GM12878 (cell line): ENCODE results near the gene CP. TPM values are rescaled to one million over a fixed set of nuclear protein-coding genes. Genes with fewer than 3 reads are reported as not detected.

Experiments
- ATAC-seq: fragments of 200-7000 bp; cut with Tn5 transposase; 3 replicates; pipeline ENCODE4 v1.9.1; 2020; ENCODE audit warnings: mild to moderate bottlenecking, moderate library complexity
- BruUV-seq: library from RNA; stranded (reverse); fragments of 400-500 nt; replicated peaks from 2 replicates; lab custom pipeline; 2021; lab: Mats Ljungman, UMichigan
- CTCF ChIA-PET: fragments of 300-600 bp; sonication (Branson Sonifier 250); formaldehyde crosslinking; extraction: SDS; loops from one replicate; lab custom pipeline; 2021; ENCODE audit warnings: inconsistent platforms; lab: Yijun Ruan, JAX
- POLR2A ChIA-PET: fragments of 350-600 bp; formaldehyde crosslinking; extraction: SDS; loops from one replicate; lab custom pipeline; 2021; ENCODE audit warnings: inconsistent platforms; lab: Charles Lee
- RAD21 ChIA-PET: fragments of 300-600 bp; sonication (Branson Sonifier 250); formaldehyde crosslinking; loops from one replicate; lab custom pipeline; 2023; ENCODE audit warnings: antibody characterized with exemption; ENCODE audit not compliant: unreplicated experiment; lab: Charles Lee
- SMC1A ChIA-PET: fragments of 300-600 bp; sonication (Branson Sonifier 250); formaldehyde crosslinking; loops from one replicate; lab custom pipeline; 2023; ENCODE audit not compliant: unreplicated experiment, uncharacterized antibody; lab: Charles Lee
- DNase-seq: peaks from one replicate; pipeline ENCODE4 v3.0.0-alpha.2; 2011; ENCODE audit warnings: low read depth, low spot score
- FAIRE-seq: peaks from 3 replicates; lab custom pipeline; 2011; peaks lifted over from hg19 to GRCh38; lab: Jason Lieb, UNC
- H2AFZ ChIP-seq: 2 replicates; pipeline ENCODE4 v1.6.0; 2011; ENCODE audit warnings: low read depth, low read length, control low read depth; ENCODE audit not compliant: control insufficient read depth
- H3K27ac ChIP-seq: 2 replicates; pipeline ENCODE4 v1.5.1; 2011; ENCODE audit warnings: control low read depth; ENCODE audit not compliant: control insufficient read depth, insufficient read depth
- H3K27me3 ChIP-seq, 2 experiments: replicated peaks in 1 of 2; 2 replicates each; pipeline versions ENCODE4 v1.6.0 to v1.6.1; 2011; ENCODE audit warnings: low read length in 1 of 2; ENCODE audit not compliant: control insufficient read depth in 2 of 2, insufficient read depth in 2 of 2
- H3K36me3 ChIP-seq, 2 experiments: 2 replicates each; pipeline ENCODE4 v1.5.1; 2011; ENCODE audit warnings: low read length in 1 of 2; ENCODE audit not compliant: control insufficient read depth in 2 of 2, insufficient read depth in 2 of 2
- H3K4me1 ChIP-seq: 2 replicates; pipeline ENCODE4 v1.6.1; 2011; ENCODE audit warnings: mild to moderate bottlenecking, low read length, moderate library complexity, mixed read lengths; ENCODE audit not compliant: control insufficient read depth, insufficient read depth
- H3K4me2 ChIP-seq: 2 replicates; pipeline ENCODE4 v1.6.0; 2011; ENCODE audit warnings: control low read depth; ENCODE audit not compliant: control insufficient read depth, insufficient read depth
- H3K4me3 ChIP-seq: fragments of 200-600 bp; sonication (generic); 2 replicates; pipeline ENCODE4 v1.5.1; 2016
- H3K79me2 ChIP-seq: 2 replicates; pipeline ENCODE4 v1.6.0; 2011; ENCODE audit warnings: low read length; ENCODE audit not compliant: control insufficient read depth, insufficient read depth
- H3K9ac ChIP-seq: 2 replicates; pipeline ENCODE4 v1.8.0; 2011; ENCODE audit warnings: low read length, control low read depth, mixed read lengths; ENCODE audit not compliant: control insufficient read depth, insufficient read depth
- H3K9me3 ChIP-seq: replicated peaks from 3 replicates; pipeline ENCODE4 v1.5.1; 2011; ENCODE audit warnings: mild to moderate bottlenecking, low read length; ENCODE audit not compliant: control insufficient read depth, insufficient read depth
- H4K20me1 ChIP-seq: 2 replicates; pipeline ENCODE4 v1.6.0; 2011; ENCODE audit not compliant: control insufficient read depth, insufficient read depth
- ASH2L ChIP-seq: fragments of 300-600, 200-600 bp; sonication (generic); IDR thresholded peaks from 2 replicates; pipeline ENCODE4 v1.6.1; 2017; ENCODE audit warnings: low read depth, mild to moderate bottlenecking, borderline replicate concordance
- ETV6 ChIP-seq, 2 experiments: fragments of 450-650 bp in 1 of 2; IDR thresholded peaks in 1 of 2; conservative IDR thresholded peaks in 1 of 2; 2 replicates each; pipeline ENCODE4 v1.6.1; 2014; ENCODE audit warnings: antibody characterized with exemption in 1 of 2, borderline replicate concordance in 1 of 2, low read depth in 1 of 2, mild to moderate bottlenecking in 1 of 2, moderate library complexity in 1 of 2
- FOXK2 ChIP-seq: fragments of 450-650 bp; IDR thresholded peaks from 2 replicates; pipeline ENCODE4 v1.6.1; 2017; ENCODE audit warnings: mild to moderate bottlenecking, moderate library complexity
- NR2C2 ChIP-seq: IDR thresholded peaks from 2 replicates; pipeline ENCODE4 v1.6.1; 2011; ENCODE audit warnings: borderline replicate concordance, low read depth; ENCODE audit not compliant: control insufficient read depth, insufficient read length
- RAD21 ChIP-seq: IDR thresholded peaks from 2 replicates; pipeline ENCODE4 v1.6.1; 2011; ENCODE audit warnings: mild to moderate bottlenecking, low read depth, low read length, moderate library complexity; ENCODE audit not compliant: insufficient read depth
- RB1 ChIP-seq: fragments of 450-650 bp; formaldehyde crosslinking; IDR thresholded peaks from 2 replicates; pipeline ENCODE4 v1.6.1; 2017; ENCODE audit warnings: mild to moderate bottlenecking, borderline replicate concordance
- RFX5 ChIP-seq: IDR thresholded peaks from 2 replicates; pipeline ENCODE4 v1.6.1; 2011; ENCODE audit warnings: low read depth, low read length, improper control_type of control experiment
- SREBF1 ChIP-seq: IDR thresholded peaks from 2 replicates; pipeline ENCODE4 v1.6.1; 2012; ENCODE audit warnings: mild to moderate bottlenecking, low read length
- SUZ12 ChIP-seq: fragments of 200-600 bp; sonication (generic); IDR thresholded peaks from one replicate; pipeline ENCODE4 v1.6.1; 2018; ENCODE audit warnings: antibody characterized with exemption, mild to moderate bottlenecking; ENCODE audit not compliant: unreplicated experiment
- YBX1 ChIP-seq: fragments of 450-650 bp; IDR thresholded peaks from 2 replicates; pipeline ENCODE4 v1.6.1; 2016; ENCODE audit warnings: antibody characterized with exemption
- ZNF274 ChIP-seq: IDR thresholded peaks from one replicate; pipeline ENCODE4 v1.8.0; 2011; ENCODE audit not compliant: insufficient read length, insufficient read depth
- WGBS: methylation state at CpG from one replicate; pipeline ENCODE4 v1.1.6; 2016; ENCODE audit warnings: low lambda C conversion rate; ENCODE audit not compliant: insufficient replicate concordance, insufficient coverage; ENCODE audit errors: missing lambda C conversion rate; 5-methylcytosine and 5-hydroxymethylcytosine counted together
- in situ Hi-C: fragments of 300-500 bp; cut with MboI; formaldehyde crosslinking; loops from 9 replicates; pipeline ENCODE4 v1.14.3; 2018; ENCODE audit warnings: mixed read lengths
- intact Hi-C: fragments of 100-400 bp; cut with micrococcal nuclease; formaldehyde crosslinking; loops from one replicate; pipeline ENCODE4 v1.14.2; 2022; ENCODE audit not compliant: unreplicated experiment
- polyA plus RNA-seq, 11 experiments: library from polyadenylated mRNA; depleted of rRNA in 4 of 11; unstranded in 6 of 11; stranded (reverse) in 5 of 11; fragments of >200 nt; fragmentation: Nextera tagmentation in 4 of 11; fragmentation: Illumina TruSeq in 1 of 11; extraction: Ambion mirVana in 4 of 11; extraction: Trizol in 1 of 11; gene quantifications; 1 replicate in 1 of 11; 2 replicates in 10 of 11; pipeline versions ENCODE4 v1.2.1 to v1.2.3, GENCODE V29; 2011 to 2016; ENCODE audit warnings: inconsistent platforms in 2 of 11, missing spikeins in 2 of 11, low read depth in 1 of 11
- total RNA-seq, 4 experiments: library from RNA; depleted of rRNA in 3 of 4; stranded (reverse); fragments of >200 nt in 3 of 4; fragmentation: Illumina TruSeq in 1 of 4; extraction: Trizol in 1 of 4; gene quantifications; 2 replicates each; pipeline versions ENCODE4 v1.2.1 to v1.2.3, GENCODE V29; 2013 to 2021
- TF ChIP-seq, protein P1 (sequence below): fragments of 450-650 bp; IDR thresholded peaks from 2 replicates; pipeline ENCODE4 v1.6.1; 2018; ENCODE audit warnings: mild to moderate bottlenecking, low read depth, moderate library complexity; ENCODE audit not compliant: partially characterized antibody
- TF ChIP-seq, protein P2 (sequence below): IDR thresholded peaks from 2 replicates; pipeline ENCODE4 v1.6.1; 2011; ENCODE audit warnings: low read depth, low read length, improper control_type of control experiment, borderline replicate concordance
- TF ChIP-seq, protein P3 (sequence below): fragments of 450-650 bp; formaldehyde crosslinking; IDR thresholded peaks from 2 replicates; pipeline ENCODE4 v1.4.0; 2022; ENCODE audit warnings: mild to moderate bottlenecking, moderate library complexity
- TF ChIP-seq, protein P4 (sequence below): IDR thresholded peaks from 2 replicates; pipeline ENCODE4 v1.6.1; 2011; ENCODE audit warnings: borderline replicate concordance, low read depth, mild to moderate bottlenecking, moderate library complexity, low read length; ENCODE audit not compliant: insufficient read depth, poor library complexity, severe bottlenecking

Gene CP
- total and polyA plus RNA-seq, 10 of the 15 experiments (the other 5 are each of a cell fraction or from before 2014, with no cell fraction given), result 0.14 to 1.2 (median 0.30) TPM; not detected in 6

DNA sequence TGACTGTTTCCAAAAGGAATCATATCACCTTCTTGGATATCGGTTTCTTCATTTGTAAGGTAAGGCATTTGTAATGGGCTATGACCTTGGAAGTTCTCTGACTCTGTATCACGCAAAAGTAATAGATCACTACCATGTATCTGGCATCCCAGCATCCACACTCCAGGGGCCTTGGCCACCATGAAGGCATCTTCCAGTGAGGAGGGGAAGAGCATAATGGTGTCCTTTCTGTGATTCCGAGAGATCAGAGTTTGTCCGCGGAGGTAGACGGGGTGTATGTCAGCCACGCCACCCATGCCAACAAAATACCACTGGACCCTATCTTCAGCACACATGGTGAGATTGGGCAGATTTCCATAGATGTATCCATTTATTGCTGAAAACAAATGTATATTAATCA lies 48.1 kb upstream of the CP start:
- no peak for FAIRE-seq
- in situ Hi-C loops, result loop anchor here (5.0 to 10.0 kb wide), 3 partner anchors 152 to 405 kb away; partner anchors contain the start of gene CPA3
- CTCF ChIA-PET, result interaction anchor here (2.0 to 2.4 kb wide), 3 partner anchors 141 to 314 kb away, joined by 4 to 28 read pairs (median 10); partner anchors contain the start of gene HPS3
- TF ChIP-seq SREBF1, result no peak
- TF ChIP-seq ETV6 (conservative IDR thresholded peaks at IDR 0.05 in 1 of 2, IDR thresholded peaks at IDR 0.05 in 1 of 2; ENCODE audit: borderline replicate concordance in 1 of 2, low read depth in 1 of 2), result no peak
- no peak for TF ChIP-seq FOXK2
- TF ChIP-seq, protein P1, sequence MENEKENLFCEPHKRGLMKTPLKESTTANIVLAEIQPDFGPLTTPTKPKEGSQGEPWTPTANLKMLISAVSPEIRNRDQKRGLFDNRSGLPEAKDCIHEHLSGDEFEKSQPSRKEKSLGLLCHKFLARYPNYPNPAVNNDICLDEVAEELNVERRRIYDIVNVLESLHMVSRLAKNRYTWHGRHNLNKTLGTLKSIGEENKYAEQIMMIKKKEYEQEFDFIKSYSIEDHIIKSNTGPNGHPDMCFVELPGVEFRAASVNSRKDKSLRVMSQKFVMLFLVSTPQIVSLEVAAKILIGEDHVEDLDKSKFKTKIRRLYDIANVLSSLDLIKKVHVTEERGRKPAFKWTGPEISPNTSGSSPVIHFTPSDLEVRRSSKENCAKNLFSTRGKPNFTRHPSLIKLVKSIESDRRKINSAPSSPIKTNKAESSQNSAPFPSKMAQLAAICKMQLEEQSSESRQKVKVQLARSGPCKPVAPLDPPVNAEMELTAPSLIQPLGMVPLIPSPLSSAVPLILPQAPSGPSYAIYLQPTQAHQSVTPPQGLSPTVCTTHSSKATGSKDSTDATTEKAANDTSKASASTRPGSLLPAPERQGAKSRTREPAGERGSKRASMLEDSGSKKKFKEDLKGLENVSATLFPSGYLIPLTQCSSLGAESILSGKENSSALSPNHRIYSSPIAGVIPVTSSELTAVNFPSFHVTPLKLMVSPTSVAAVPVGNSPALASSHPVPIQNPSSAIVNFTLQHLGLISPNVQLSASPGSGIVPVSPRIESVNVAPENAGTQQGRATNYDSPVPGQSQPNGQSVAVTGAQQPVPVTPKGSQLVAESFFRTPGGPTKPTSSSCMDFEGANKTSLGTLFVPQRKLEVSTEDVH, result no peak
- TF ChIP-seq ZNF274, result no peak
- no peak for TF ChIP-seq RB1
- TF ChIP-seq RAD21, result no peak
- TF ChIP-seq, protein P2, sequence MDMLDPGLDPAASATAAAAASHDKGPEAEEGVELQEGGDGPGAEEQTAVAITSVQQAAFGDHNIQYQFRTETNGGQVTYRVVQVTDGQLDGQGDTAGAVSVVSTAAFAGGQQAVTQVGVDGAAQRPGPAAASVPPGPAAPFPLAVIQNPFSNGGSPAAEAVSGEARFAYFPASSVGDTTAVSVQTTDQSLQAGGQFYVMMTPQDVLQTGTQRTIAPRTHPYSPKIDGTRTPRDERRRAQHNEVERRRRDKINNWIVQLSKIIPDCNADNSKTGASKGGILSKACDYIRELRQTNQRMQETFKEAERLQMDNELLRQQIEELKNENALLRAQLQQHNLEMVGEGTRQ, result no peak
- no peak for TF ChIP-seq ASH2L
- TF ChIP-seq NR2C2, result no peak
- no peak for TF ChIP-seq RFX5
- no peak for TF ChIP-seq YBX1
- TF ChIP-seq, protein P3, sequence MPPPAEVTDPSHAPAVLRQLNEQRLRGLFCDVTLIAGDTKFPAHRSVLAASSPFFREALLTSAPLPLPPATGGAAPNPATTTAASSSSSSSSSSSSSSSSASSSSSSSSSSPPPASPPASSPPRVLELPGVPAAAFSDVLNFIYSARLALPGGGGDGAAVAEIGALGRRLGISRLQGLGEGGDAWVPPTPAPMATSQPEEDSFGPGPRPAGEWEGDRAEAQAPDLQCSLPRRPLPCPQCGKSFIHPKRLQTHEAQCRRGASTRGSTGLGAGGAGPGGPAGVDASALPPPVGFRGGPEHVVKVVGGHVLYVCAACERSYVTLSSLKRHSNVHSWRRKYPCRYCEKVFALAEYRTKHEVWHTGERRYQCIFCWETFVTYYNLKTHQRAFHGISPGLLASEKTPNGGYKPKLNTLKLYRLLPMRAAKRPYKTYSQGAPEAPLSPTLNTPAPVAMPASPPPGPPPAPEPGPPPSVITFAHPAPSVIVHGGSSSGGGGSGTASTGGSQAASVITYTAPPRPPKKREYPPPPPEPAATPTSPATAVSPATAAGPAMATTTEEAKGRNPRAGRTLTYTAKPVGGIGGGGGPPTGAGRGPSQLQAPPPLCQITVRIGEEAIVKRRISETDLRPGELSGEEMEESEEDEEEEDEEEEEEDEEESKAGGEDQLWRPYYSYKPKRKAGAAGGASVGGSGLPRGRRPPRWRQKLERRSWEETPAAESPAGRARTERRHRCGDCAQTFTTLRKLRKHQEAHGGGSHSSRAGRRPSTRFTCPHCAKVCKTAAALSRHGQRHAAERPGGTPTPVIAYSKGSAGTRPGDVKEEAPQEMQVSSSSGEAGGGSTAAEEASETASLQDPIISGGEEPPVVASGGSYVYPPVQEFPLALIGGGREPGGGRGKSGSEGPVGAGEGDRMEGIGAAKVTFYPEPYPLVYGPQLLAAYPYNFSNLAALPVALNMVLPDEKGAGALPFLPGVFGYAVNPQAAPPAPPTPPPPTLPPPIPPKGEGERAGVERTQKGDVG (CRISPR knock-in tag), result no peak
- TF ChIP-seq, protein P4, sequence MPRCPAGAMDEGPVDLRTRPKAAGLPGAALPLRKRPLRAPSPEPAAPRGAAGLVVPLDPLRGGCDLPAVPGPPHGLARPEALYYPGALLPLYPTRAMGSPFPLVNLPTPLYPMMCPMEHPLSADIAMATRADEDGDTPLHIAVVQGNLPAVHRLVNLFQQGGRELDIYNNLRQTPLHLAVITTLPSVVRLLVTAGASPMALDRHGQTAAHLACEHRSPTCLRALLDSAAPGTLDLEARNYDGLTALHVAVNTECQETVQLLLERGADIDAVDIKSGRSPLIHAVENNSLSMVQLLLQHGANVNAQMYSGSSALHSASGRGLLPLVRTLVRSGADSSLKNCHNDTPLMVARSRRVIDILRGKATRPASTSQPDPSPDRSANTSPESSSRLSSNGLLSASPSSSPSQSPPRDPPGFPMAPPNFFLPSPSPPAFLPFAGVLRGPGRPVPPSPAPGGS, result no peak
- TF ChIP-seq SUZ12, result no peak

More for the DNA sequence above, 48.1 kb upstream of the CP start:
- Histone ChIP-seq H3K9ac (no peak overlapping the region), H3K27me3 (no peaks in the 10 kb centered on the region), H3K4me2 (no peak overlapping the region), H3K79me2 (no peaks in the 10 kb centered on the region), H3K9me3 (no peaks in the 10 kb centered on the region), H3K27ac (no peak overlapping the region), H4K20me1 (no peaks in the 10 kb centered on the region), H2AFZ (no peak overlapping the region), H3K4me1 (0 out of 2 replicates have a peak, but pooled peaks cover 2% of the 10 kb centered on the region), H3K4me3 (no peak overlapping the region), H3K36me3 (no peaks in the 10 kb centered on the region)
- RAD21 ChIA-PET, result interaction anchor here (2.6 kb wide), 1 partner anchor 149 kb away, joined by 12 read pairs; no protein-coding TSS in a partner anchor
- SMC1A ChIA-PET, result interaction anchor here (1.4 to 2.0 kb wide), 2 partner anchors 140 to 149 kb away, joined by 3 to 8 read pairs; partner anchors contain the start of gene HPS3
- ATAC-seq (no peak), DNase-seq (no peak)
- POLR2A ChIA-PET, result no interaction called here
- no TSS peak for BruUV-seq
- WGBS, result 90% methylated on average over 7 of the region's 7 CpGs
- intact Hi-C loops, result loop anchor here (10.0 kb wide), 2 partner anchors 65 to 405 kb away; partner anchors contain the start of gene CPA3
